Hepatocyte (in vitro differentiated cells): ENCODE measurements around the gene LRRC46.

Experiments used
- EZH2 ChIP-seq: fragments of 200-600 bp; sonication (generic); IDR thresholded peaks from 2 replicates; pipeline ENCODE4 v1.6.1; 2016; ENCODE audit warnings: antibody characterized with exemption, mild to moderate bottlenecking, borderline replicate concordance
- EZH2phosphoT487 ChIP-seq: fragments of 200-600 bp; sonication (generic); IDR thresholded peaks from one replicate; pipeline ENCODE4 v1.6.1; 2018; ENCODE audit warnings: antibody characterized with exemption, mild to moderate bottlenecking, low read depth, moderate library complexity; ENCODE audit not compliant: unreplicated experiment, severe bottlenecking
- TF ChIP-seq, protein P1 (sequence below): fragments of 200-600 bp; sonication (generic); IDR thresholded peaks from 2 replicates; pipeline ENCODE4 v1.5.1; 2016; ENCODE audit warnings: antibody characterized with exemption, mild to moderate bottlenecking; ENCODE audit not compliant: poor library complexity

DNA sequence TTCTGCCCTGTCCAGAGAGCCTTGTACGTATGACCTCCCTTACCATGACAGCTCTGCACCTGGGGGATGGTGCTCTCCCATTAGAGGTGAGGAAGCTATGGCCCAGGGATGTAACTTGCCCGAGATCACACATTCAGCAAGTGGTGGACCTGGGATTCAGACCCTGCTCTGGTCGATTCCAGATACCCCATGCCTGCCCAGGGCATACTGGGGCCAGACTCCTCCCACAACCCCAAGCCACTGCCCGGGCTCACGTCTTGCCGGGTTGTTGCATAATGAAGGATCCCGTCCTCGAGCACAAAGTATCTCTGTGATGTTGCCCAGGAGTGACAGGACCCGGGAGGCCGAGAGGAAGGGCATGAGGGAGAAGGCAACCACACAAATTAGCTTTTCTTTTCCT, 12.0 kb upstream of the LRRC46 start:
- TF ChIP-seq EZH2 = no peak
- TF ChIP-seq, protein P1, sequence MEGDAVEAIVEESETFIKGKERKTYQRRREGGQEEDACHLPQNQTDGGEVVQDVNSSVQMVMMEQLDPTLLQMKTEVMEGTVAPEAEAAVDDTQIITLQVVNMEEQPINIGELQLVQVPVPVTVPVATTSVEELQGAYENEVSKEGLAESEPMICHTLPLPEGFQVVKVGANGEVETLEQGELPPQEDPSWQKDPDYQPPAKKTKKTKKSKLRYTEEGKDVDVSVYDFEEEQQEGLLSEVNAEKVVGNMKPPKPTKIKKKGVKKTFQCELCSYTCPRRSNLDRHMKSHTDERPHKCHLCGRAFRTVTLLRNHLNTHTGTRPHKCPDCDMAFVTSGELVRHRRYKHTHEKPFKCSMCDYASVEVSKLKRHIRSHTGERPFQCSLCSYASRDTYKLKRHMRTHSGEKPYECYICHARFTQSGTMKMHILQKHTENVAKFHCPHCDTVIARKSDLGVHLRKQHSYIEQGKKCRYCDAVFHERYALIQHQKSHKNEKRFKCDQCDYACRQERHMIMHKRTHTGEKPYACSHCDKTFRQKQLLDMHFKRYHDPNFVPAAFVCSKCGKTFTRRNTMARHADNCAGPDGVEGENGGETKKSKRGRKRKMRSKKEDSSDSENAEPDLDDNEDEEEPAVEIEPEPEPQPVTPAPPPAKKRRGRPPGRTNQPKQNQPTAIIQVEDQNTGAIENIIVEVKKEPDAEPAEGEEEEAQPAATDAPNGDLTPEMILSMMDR = no peak
- TF ChIP-seq EZH2phosphoT487 = no peak
